ENCODE data around the gene GLRA3. TPM values are rescaled to one million over a fixed set of nuclear protein-coding genes. Genes with fewer than 3 reads are reported as not detected.
A peak's percentile ranks its signal among the peaks of the same experiment; 100 is the strongest.

The GLRA3 gene
- total RNA-seq, 5 donors from 2014 or later (not counting 1 experiment from before 2014, with no cell fraction given) = not detected

GRCh38 chr4:174613979-174614378, 215.1 kb downstream of the GLRA3 start:
- H3K4me1 Mint-ChIP-seq = peaks cover 0 to 4% (median 2%) of the 10 kb centered on the region in 3 donors
- peaks cover 3 to 9% (median 6%) of the 10 kb centered on the region in 3 donors for H3K9me3 Mint-ChIP-seq
- POLR2A ChIA-PET = no interaction called here
- H3K4me1 ChIP-seq (ENCODE audit: control insufficient read depth in 1 of 2, extremely low read depth in 1 of 2, insufficient read depth in 2 of 2, low read length in 2 of 2) = no peaks in the 10 kb centered on the region
- H3K27me3 Mint-ChIP-seq = no peaks in the 10 kb centered on the region
- CTCF ChIA-PET = no interaction called here
- no peaks in the 10 kb centered on the region for H3K36me3 Mint-ChIP-seq
- no peaks in the 10 kb centered on the region for H3K36me3 ChIP-seq (ENCODE audit: control insufficient read depth in 2 of 2, extremely low read depth in 1 of 2, insufficient read depth in 1 of 2, low read length in 1 of 2)
- no peak overlapping the region for H3K27ac Mint-ChIP-seq
- no peak overlapping the region for H3K4me3 ChIP-seq (ENCODE audit: control insufficient read depth in 1 of 2, extremely low read depth in 1 of 2, low read length in 1 of 2)
- H3K27me3 ChIP-seq (replicated peaks in 1 of 2; ENCODE audit: control insufficient read depth in 2 of 2, extremely low read depth in 1 of 2, insufficient read depth in 2 of 2, low read length in 1 of 2) = no peaks in the 10 kb centered on the region
- DNase-seq (no peak), ATAC-seq (replicated peaks in 1 of 4) (no peak)
- WGBS (ENCODE audit: insufficient coverage) = no CpG with 5 or more reads among the region's 1 CpG
- H3K9me3 ChIP-seq = peaks cover 3% of the 10 kb centered on the region
- H3K4me3 Mint-ChIP-seq = no peak overlapping the region
- H3K27ac ChIP-seq (ENCODE audit: low read length) = no peak overlapping the region

GRCh38 chr4:174611792-174612191, 217.3 kb downstream of the GLRA3 start:
- Mint-ChIP-seq H3K27ac (no peak overlapping the region), H3K36me3 (no peaks in the 10 kb centered on the region), H3K4me3 (no peak overlapping the region), H3K4me1 (peaks cover 0 to 4% (median 2%) of the 10 kb centered on the region in 3 donors), H3K9me3 (peaks cover 3 to 9% (median 6%) of the 10 kb centered on the region in 3 donors), H3K27me3 (no peaks in the 10 kb centered on the region)
- Histone ChIP-seq H3K4me3 (ENCODE audit: control insufficient read depth in 1 of 2, extremely low read depth in 1 of 2, low read length in 1 of 2) (no peak overlapping the region), H3K27ac (ENCODE audit: low read length) (no peak overlapping the region), H3K27me3 (replicated peaks in 1 of 2; ENCODE audit: control insufficient read depth in 2 of 2, extremely low read depth in 1 of 2, insufficient read depth in 2 of 2, low read length in 1 of 2) (no peaks in the 10 kb centered on the region), H3K4me1 (ENCODE audit: control insufficient read depth in 1 of 2, extremely low read depth in 1 of 2, insufficient read depth in 2 of 2, low read length in 2 of 2) (no peaks in the 10 kb centered on the region), H3K36me3 (ENCODE audit: control insufficient read depth in 2 of 2, extremely low read depth in 1 of 2, insufficient read depth in 1 of 2, low read length in 1 of 2) (no peaks in the 10 kb centered on the region), H3K9me3 (peaks cover 3% of the 10 kb centered on the region)
- ChIA-PET CTCF (no interaction called here), POLR2A (no interaction called here)
- no peak for DNase-seq
- WGBS (ENCODE audit: insufficient coverage) = no CpG with 5 or more reads among the region's 1 CpG
- no peak for ATAC-seq (replicated peaks in 1 of 4)

- POLR2A ChIA-PET = no interaction called here
- H3K4me3 Mint-ChIP-seq = no peak overlapping the region
- CTCF ChIA-PET = no interaction called here
- H3K36me3 Mint-ChIP-seq = no peaks in the 10 kb centered on the region
- H3K27me3 Mint-ChIP-seq = no peaks in the 10 kb centered on the region
- no CpG with 5 or more reads among the region's 1 CpG for WGBS (ENCODE audit: insufficient coverage)
- no peak for ATAC-seq (replicated peaks in 1 of 4)
- no peak overlapping the region for H3K4me3 ChIP-seq (ENCODE audit: control insufficient read depth in 1 of 2, extremely low read depth in 1 of 2, low read length in 1 of 2)
- no peaks in the 10 kb centered on the region for H3K27me3 ChIP-seq (replicated peaks in 1 of 2; ENCODE audit: control insufficient read depth in 2 of 2, extremely low read depth in 1 of 2, insufficient read depth in 2 of 2, low read length in 1 of 2)
- H3K9me3 ChIP-seq = peaks cover 3% of the 10 kb centered on the region
- no peak for DNase-seq
- H3K9me3 Mint-ChIP-seq = peaks cover 2 to 8% (median 5%) of the 10 kb centered on the region in 3 donors
- no peaks in the 10 kb centered on the region for H3K4me1 Mint-ChIP-seq
- H3K4me1 ChIP-seq (ENCODE audit: control insufficient read depth in 1 of 2, extremely low read depth in 1 of 2, insufficient read depth in 2 of 2, low read length in 2 of 2) = no peaks in the 10 kb centered on the region
- H3K36me3 ChIP-seq (ENCODE audit: control insufficient read depth in 2 of 2, extremely low read depth in 1 of 2, insufficient read depth in 1 of 2, low read length in 1 of 2) = no peaks in the 10 kb centered on the region
- no peak overlapping the region for H3K27ac Mint-ChIP-seq
- no peak overlapping the region for H3K27ac ChIP-seq (ENCODE audit: low read length)
Measured at GRCh38 chr4:174607792-174608191, 221.3 kb downstream of the GLRA3 start.

DNA sequence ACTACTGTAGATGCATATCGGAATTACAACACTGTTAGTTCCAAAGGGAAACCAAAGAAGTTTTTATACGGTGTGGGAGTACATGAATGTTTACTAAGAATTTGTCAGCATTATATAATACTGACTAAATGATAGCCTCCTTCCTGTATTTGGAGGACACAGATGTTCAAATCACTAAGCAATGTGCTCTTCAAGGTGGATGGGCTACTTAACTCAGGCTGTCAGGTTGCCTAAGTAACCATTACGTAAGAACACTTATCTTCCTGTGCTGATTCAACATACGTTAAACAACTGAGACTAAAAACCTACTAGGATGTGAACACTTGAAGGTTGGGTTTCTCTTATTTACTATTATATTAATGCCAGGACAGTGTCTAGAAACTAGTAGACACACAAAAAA, 224.8 kb downstream of the GLRA3 start:
- no CpG with 5 or more reads among the region's 4 CpGs for WGBS (ENCODE audit: insufficient coverage)
- POLR2A ChIA-PET = interaction anchor here in 1 of 2 donors (0.6 kb wide), 1 partner anchor 179 kb away, joined by 4 read pairs; no protein-coding TSS in a partner anchor
- DNase-seq (peak in 1 of 35 experiments; percentile 2), ATAC-seq (replicated peaks in 1 of 4) (peak in 1 of 4 experiments; percentile 26)
- Histone ChIP-seq H3K36me3 (ENCODE audit: control insufficient read depth in 2 of 2, extremely low read depth in 1 of 2, insufficient read depth in 1 of 2, low read length in 1 of 2) (no peaks in the 10 kb centered on the region), H3K27me3 (replicated peaks in 1 of 2; ENCODE audit: control insufficient read depth in 2 of 2, extremely low read depth in 1 of 2, insufficient read depth in 2 of 2, low read length in 1 of 2) (no peaks in the 10 kb centered on the region), H3K4me3 (ENCODE audit: control insufficient read depth in 1 of 2, extremely low read depth in 1 of 2, low read length in 1 of 2) (no peak overlapping the region), H3K27ac (ENCODE audit: low read length) (no peak overlapping the region), H3K9me3 (no peaks in the 10 kb centered on the region), H3K4me1 (ENCODE audit: control insufficient read depth in 1 of 2, extremely low read depth in 1 of 2, insufficient read depth in 2 of 2, low read length in 2 of 2) (no peaks in the 10 kb centered on the region)
- H3K36me3 Mint-ChIP-seq = no peaks in the 10 kb centered on the region
- no peak overlapping the region for H3K4me3 Mint-ChIP-seq
- no peaks in the 10 kb centered on the region for H3K9me3 Mint-ChIP-seq
- CTCF ChIA-PET = no interaction called here
- no peak overlapping the region for H3K27ac Mint-ChIP-seq
- H3K4me1 Mint-ChIP-seq = no peaks in the 10 kb centered on the region
- no peaks in the 10 kb centered on the region for H3K27me3 Mint-ChIP-seq

GRCh38 chr4:174600391-174600790, 228.7 kb downstream of the GLRA3 start:
- no peaks in the 10 kb centered on the region for H3K27me3 ChIP-seq (replicated peaks in 1 of 2; ENCODE audit: control insufficient read depth in 2 of 2, extremely low read depth in 1 of 2, insufficient read depth in 2 of 2, low read length in 1 of 2)
- H3K4me1 ChIP-seq (ENCODE audit: control insufficient read depth in 1 of 2, extremely low read depth in 1 of 2, insufficient read depth in 2 of 2, low read length in 2 of 2) = no peaks in the 10 kb centered on the region
- H3K4me3 ChIP-seq (ENCODE audit: control insufficient read depth in 1 of 2, extremely low read depth in 1 of 2, low read length in 1 of 2) = no peak overlapping the region
- no peaks in the 10 kb centered on the region for H3K9me3 Mint-ChIP-seq
- H3K27me3 Mint-ChIP-seq = no peaks in the 10 kb centered on the region
- no peak overlapping the region for H3K27ac Mint-ChIP-seq
- H3K4me3 Mint-ChIP-seq = no peak overlapping the region
- no peak overlapping the region for H3K27ac ChIP-seq (ENCODE audit: low read length)
- ChIA-PET CTCF (no interaction called here), POLR2A (no interaction called here)
- ATAC-seq (replicated peaks in 1 of 4) = no peak
- H3K9me3 ChIP-seq = no peaks in the 10 kb centered on the region
- H3K36me3 ChIP-seq (ENCODE audit: control insufficient read depth in 2 of 2, extremely low read depth in 1 of 2, insufficient read depth in 1 of 2, low read length in 1 of 2) = no peaks in the 10 kb centered on the region
- H3K36me3 Mint-ChIP-seq = no peaks in the 10 kb centered on the region
- no peaks in the 10 kb centered on the region for H3K4me1 Mint-ChIP-seq
- no peak for DNase-seq
- no CpG with 5 or more reads among the region's 1 CpG for WGBS (ENCODE audit: insufficient coverage)

DNA sequence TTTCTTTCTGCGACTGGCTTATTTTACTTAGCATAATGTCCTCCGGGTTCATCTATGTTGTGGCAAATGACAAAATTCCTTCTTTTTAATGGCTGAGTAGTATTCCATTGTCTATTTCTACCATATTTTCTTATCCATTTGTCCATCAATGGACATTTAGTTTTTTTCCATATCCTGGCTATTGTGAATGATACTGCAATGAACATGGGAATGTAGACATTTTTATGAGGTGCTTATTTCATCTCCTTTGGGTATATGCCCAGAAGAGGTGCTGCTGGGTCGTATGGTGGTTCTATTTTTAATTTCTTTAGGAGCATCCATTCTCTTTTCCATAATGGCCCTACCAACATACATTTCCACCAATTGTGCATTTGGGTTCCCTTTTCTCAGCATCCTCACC, 230.2 kb downstream of the GLRA3 start:
- CTCF ChIA-PET = no interaction called here
- ATAC-seq (replicated peaks in 1 of 4) (no peak), DNase-seq (no peak)
- no peaks in the 10 kb centered on the region for H3K4me1 ChIP-seq (ENCODE audit: control insufficient read depth in 1 of 2, extremely low read depth in 1 of 2, insufficient read depth in 2 of 2, low read length in 2 of 2)
- no peaks in the 10 kb centered on the region for H3K36me3 ChIP-seq (ENCODE audit: control insufficient read depth in 2 of 2, extremely low read depth in 1 of 2, insufficient read depth in 1 of 2, low read length in 1 of 2)
- no CpG with 5 or more reads among the region's 3 CpGs for WGBS (ENCODE audit: insufficient coverage)
- H3K27me3 ChIP-seq (replicated peaks in 1 of 2; ENCODE audit: control insufficient read depth in 2 of 2, extremely low read depth in 1 of 2, insufficient read depth in 2 of 2, low read length in 1 of 2) = no peaks in the 10 kb centered on the region
- H3K27ac Mint-ChIP-seq = no peak overlapping the region
- H3K9me3 ChIP-seq = no peaks in the 10 kb centered on the region
- POLR2A ChIA-PET = no interaction called here
- H3K4me3 ChIP-seq (ENCODE audit: control insufficient read depth in 1 of 2, extremely low read depth in 1 of 2, low read length in 1 of 2) = no peak overlapping the region
- H3K27me3 Mint-ChIP-seq = no peaks in the 10 kb centered on the region
- no peak overlapping the region for H3K27ac ChIP-seq (ENCODE audit: low read length)
- no peaks in the 10 kb centered on the region for H3K9me3 Mint-ChIP-seq
- H3K36me3 Mint-ChIP-seq = no peaks in the 10 kb centered on the region
- no peaks in the 10 kb centered on the region for H3K4me1 Mint-ChIP-seq
- no peak overlapping the region for H3K4me3 Mint-ChIP-seq

DNA sequence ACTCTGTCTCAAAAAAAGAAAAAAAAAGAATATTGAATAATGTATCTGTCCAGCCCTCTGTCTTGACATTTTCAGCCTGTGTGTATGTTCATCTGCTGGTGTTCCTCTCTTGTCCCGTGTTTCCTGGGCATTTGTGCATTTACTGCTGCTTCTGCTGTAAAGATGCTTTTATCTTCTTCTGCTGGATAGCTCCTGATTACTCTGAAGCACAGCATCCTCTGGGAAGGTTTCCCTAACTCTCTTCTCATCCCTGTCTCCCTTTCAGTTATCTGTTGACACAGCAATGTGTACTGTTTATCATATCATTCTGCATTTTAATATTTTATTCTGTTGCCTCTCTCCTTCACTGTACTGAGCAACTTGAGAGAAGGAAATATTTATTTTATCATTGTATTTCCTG, 232.5 kb downstream of the GLRA3 start:
- peaks cover 0 to 5% of the 10 kb centered on the region in 2 experiments for H3K4me1 ChIP-seq (ENCODE audit: control insufficient read depth in 1 of 2, extremely low read depth in 1 of 2, insufficient read depth in 2 of 2, low read length in 2 of 2)
- DNase-seq = no peak
- WGBS (ENCODE audit: insufficient coverage) = no CpG with 5 or more reads among the region's 1 CpG
- CTCF ChIA-PET = interaction anchor here in 1 of 2 donors (1.2 kb wide), 1 partner anchor 33 kb away, joined by 3 read pairs; no protein-coding TSS in a partner anchor
- no peaks in the 10 kb centered on the region for H3K9me3 ChIP-seq
- no peaks in the 10 kb centered on the region for H3K27me3 ChIP-seq (replicated peaks in 1 of 2; ENCODE audit: control insufficient read depth in 2 of 2, extremely low read depth in 1 of 2, insufficient read depth in 2 of 2, low read length in 1 of 2)
- no peak overlapping the region for H3K27ac ChIP-seq (ENCODE audit: low read length)
- no peaks in the 10 kb centered on the region for H3K36me3 ChIP-seq (ENCODE audit: control insufficient read depth in 2 of 2, extremely low read depth in 1 of 2, insufficient read depth in 1 of 2, low read length in 1 of 2)
- Mint-ChIP-seq H3K9me3 (peaks cover 0 to 5% (median 2%) of the 10 kb centered on the region in 3 donors), H3K36me3 (no peaks in the 10 kb centered on the region), H3K27me3 (no peaks in the 10 kb centered on the region), H3K4me3 (no peak overlapping the region), H3K4me1 (peaks cover 6 to 8% (median 8%) of the 10 kb centered on the region in 3 donors), H3K27ac (no peak overlapping the region)
- POLR2A ChIA-PET = interaction anchor here (0.6 kb wide), 2 partner anchors 38 to 215 kb away, joined by 3 read pairs; no protein-coding TSS in a partner anchor
- H3K4me3 ChIP-seq (ENCODE audit: control insufficient read depth in 1 of 2, extremely low read depth in 1 of 2, low read length in 1 of 2) = no peak overlapping the region
- no peak for ATAC-seq (replicated peaks in 1 of 4)
